ENCODE measurements around the gene TTC12. TPM values are rescaled to one million over a fixed set of nuclear protein-coding genes. Genes with fewer than 3 reads are reported as not detected.

TTC12 gene, protein sequence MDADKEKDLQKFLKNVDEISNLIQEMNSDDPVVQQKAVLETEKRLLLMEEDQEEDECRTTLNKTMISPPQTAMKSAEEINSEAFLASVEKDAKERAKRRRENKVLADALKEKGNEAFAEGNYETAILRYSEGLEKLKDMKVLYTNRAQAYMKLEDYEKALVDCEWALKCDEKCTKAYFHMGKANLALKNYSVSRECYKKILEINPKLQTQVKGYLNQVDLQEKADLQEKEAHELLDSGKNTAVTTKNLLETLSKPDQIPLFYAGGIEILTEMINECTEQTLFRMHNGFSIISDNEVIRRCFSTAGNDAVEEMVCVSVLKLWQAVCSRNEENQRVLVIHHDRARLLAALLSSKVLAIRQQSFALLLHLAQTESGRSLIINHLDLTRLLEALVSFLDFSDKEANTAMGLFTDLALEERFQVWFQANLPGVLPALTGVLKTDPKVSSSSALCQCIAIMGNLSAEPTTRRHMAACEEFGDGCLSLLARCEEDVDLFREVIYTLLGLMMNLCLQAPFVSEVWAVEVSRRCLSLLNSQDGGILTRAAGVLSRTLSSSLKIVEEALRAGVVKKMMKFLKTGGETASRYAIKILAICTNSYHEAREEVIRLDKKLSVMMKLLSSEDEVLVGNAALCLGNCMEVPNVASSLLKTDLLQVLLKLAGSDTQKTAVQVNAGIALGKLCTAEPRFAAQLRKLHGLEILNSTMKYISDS
- polyA plus RNA-seq = 10 to 100 TPM in 1 of 4 donors, 1 to 10 TPM in 3; 3.0 to 17.8 (median 6.0) TPM
- long read RNA-seq, donor 1, partial matches to known transcripts = 0 of 2 reads
- long read RNA-seq, donor 1, other reads (novel, unspliced or antisense) = 0 of 2 reads
- long read RNA-seq, donor 2 = 0 reads
- long read RNA-seq, donor 3 = 0 reads
- long read RNA-seq, donor 4 = 0 reads
- long read RNA-seq, donor 5, partial matches to known transcripts = 0 of 1 reads
- long read RNA-seq, donor 5, other reads (novel, unspliced or antisense) = 0 of 1 reads
- long read RNA-seq, donor 6 = 0 reads
- long read RNA-seq, donor 7 = 0 reads
- long read RNA-seq, donor 8 = 0 reads
- long read RNA-seq, donor 9 = 0 reads
- long read RNA-seq, donor 10 = 0 reads

GRCh38 chr11:113314389-113315301 is at the start of gene TTC12:
TSS of gene TTC12 (plus strand) at chr11:113314583. CDS start at chr11:113316258, 1,675 bp downstream.
- peak; percentile 97 to 98 for DNase-seq
- no peak for FAIRE-seq
- no peaks in the 10 kb centered on the region for H3K27me3 ChIP-seq (ENCODE audit: control insufficient read depth in 3 of 3, insufficient read depth in 3 of 3, low read length in 3 of 3)
- H3K27ac ChIP-seq (ENCODE audit: low read depth in 1 of 3, low read length in 2 of 3) = peak within 1 kb of the TSS; percentile 38 to 90 (median 88)
- H3K36me3 ChIP-seq (ENCODE audit: control insufficient read depth in 3 of 3, insufficient read depth in 2 of 3, low read depth in 1 of 3, low read length in 3 of 3) = peaks cover 0 to 2% (median 0%) of the 10 kb centered on the region in 3 donors
- H3K4me1 ChIP-seq (ENCODE audit: control insufficient read depth in 3 of 3, insufficient read depth in 2 of 3, low read depth in 1 of 3, low read length in 2 of 3) = peaks cover 0 to 11% (median 3%) of the 10 kb centered on the region in 3 donors
- peak within 1 kb of the TSS; percentile 77 to 83 (median 80) for H3K4me3 ChIP-seq (ENCODE audit: low read depth in 1 of 3, low read length in 3 of 3)
- no peaks in the 10 kb centered on the region for H3K9me3 ChIP-seq (ENCODE audit: control insufficient read depth in 2 of 2, insufficient read depth in 1 of 2, low read depth in 1 of 2, low read length in 1 of 2)
- 2 to 11% (median 5%) methylated on average over 60 to 64 of the region's 64 CpGs for WGBS, 3 donors

DNA sequence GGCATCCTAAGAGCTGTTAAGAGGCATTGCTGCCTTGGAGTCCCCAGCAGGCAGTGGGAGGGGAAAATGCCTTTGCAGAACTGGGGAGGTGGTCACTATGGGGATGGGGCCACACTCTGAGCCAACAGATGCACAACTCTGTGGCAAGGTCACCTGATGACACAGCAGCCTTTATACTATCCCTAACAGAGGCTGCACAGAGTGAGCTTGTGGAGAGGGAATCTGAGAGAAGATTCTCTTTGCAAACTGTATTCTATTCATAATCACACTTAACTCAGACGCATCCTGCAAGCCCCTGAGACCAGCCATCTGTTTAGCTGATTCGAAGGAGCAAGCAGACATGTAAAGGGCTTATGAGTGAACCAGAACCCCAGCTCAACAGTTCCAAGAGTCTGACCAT is 49.0 kb upstream of the TTC12 start:
- Histone ChIP-seq H3K4me3 (ENCODE audit: low read depth in 1 of 3, low read length in 3 of 3) (no peak overlapping the region), H3K4me1 (ENCODE audit: control insufficient read depth in 3 of 3, insufficient read depth in 2 of 3, low read depth in 1 of 3, low read length in 2 of 3) (no peaks in the 10 kb centered on the region), H3K27ac (ENCODE audit: low read depth in 1 of 3, low read length in 2 of 3) (no peak overlapping the region), H3K9me3 (ENCODE audit: control insufficient read depth in 2 of 2, insufficient read depth in 1 of 2, low read depth in 1 of 2, low read length in 1 of 2) (no peaks in the 10 kb centered on the region), H3K27me3 (ENCODE audit: control insufficient read depth in 3 of 3, insufficient read depth in 3 of 3, low read length in 3 of 3) (no peaks in the 10 kb centered on the region), H3K36me3 (ENCODE audit: control insufficient read depth in 3 of 3, insufficient read depth in 2 of 3, low read depth in 1 of 3, low read length in 3 of 3) (peaks cover 0 to 11% (median 0%) of the 10 kb centered on the region in 3 donors)
- DNase-seq (no peak), FAIRE-seq (no peak)
- 64 to 79% (median 77%) methylated on average over 2 of the region's 2 CpGs for WGBS, 3 donors

- Histone ChIP-seq H3K4me1 (ENCODE audit: control insufficient read depth in 3 of 3, insufficient read depth in 2 of 3, low read depth in 1 of 3, low read length in 2 of 3) (no peaks in the 10 kb centered on the region), H3K27me3 (ENCODE audit: control insufficient read depth in 3 of 3, insufficient read depth in 3 of 3, low read length in 3 of 3) (no peaks in the 10 kb centered on the region), H3K27ac (ENCODE audit: low read depth in 1 of 3, low read length in 2 of 3) (no peak overlapping the region), H3K4me3 (ENCODE audit: low read depth in 1 of 3, low read length in 3 of 3) (no peak overlapping the region), H3K36me3 (ENCODE audit: control insufficient read depth in 3 of 3, insufficient read depth in 2 of 3, low read depth in 1 of 3, low read length in 3 of 3) (peaks cover 0 to 12% (median 0%) of the 10 kb centered on the region in 3 donors), H3K9me3 (ENCODE audit: control insufficient read depth in 2 of 2, insufficient read depth in 1 of 2, low read depth in 1 of 2, low read length in 1 of 2) (no peaks in the 10 kb centered on the region)
- no peak for FAIRE-seq
- DNase-seq = no peak
- 72 to 80% (median 72%) methylated on average over 7 of the region's 7 CpGs for WGBS, 3 donors
Measured at GRCh38 chr11:113267493-113267892, 46.9 kb upstream of the TTC12 start.

DNA sequence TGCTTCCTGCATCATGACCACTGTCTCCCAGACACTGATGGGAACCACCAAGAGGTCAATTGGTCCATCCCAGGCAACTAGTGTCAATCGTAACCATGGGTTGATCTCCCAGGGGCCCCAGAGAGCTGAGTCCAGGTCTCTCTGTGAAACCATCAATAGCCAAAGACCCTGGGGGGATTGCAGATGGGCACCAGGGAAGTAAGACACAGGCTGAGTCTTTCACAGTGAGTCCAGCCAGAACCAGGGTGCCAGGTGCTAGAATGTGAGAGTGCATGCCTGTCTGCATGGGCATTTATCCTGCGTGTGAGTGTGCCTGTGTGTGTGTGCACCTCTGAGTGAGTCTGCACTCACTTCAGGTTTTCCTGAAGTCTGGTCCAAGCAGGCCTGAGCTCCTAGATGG is 45.3 kb upstream of the TTC12 start:
- no peak overlapping the region for H3K27ac ChIP-seq (ENCODE audit: low read depth in 1 of 3, low read length in 2 of 3)
- H3K4me3 ChIP-seq (ENCODE audit: low read depth in 1 of 3, low read length in 3 of 3) = no peak overlapping the region
- FAIRE-seq (no peak), DNase-seq (no peak)
- no peaks in the 10 kb centered on the region for H3K9me3 ChIP-seq (ENCODE audit: control insufficient read depth in 2 of 2, insufficient read depth in 1 of 2, low read depth in 1 of 2, low read length in 1 of 2)
- H3K4me1 ChIP-seq (ENCODE audit: control insufficient read depth in 3 of 3, insufficient read depth in 2 of 3, low read depth in 1 of 3, low read length in 2 of 3) = no peaks in the 10 kb centered on the region
- H3K27me3 ChIP-seq (ENCODE audit: control insufficient read depth in 3 of 3, insufficient read depth in 3 of 3, low read length in 3 of 3) = no peaks in the 10 kb centered on the region
- WGBS, 3 donors = 89 to 96% (median 90%) methylated on average over 2 of the region's 2 CpGs
- H3K36me3 ChIP-seq (ENCODE audit: control insufficient read depth in 3 of 3, insufficient read depth in 2 of 3, low read depth in 1 of 3, low read length in 3 of 3) = peaks cover 0 to 10% (median 0%) of the 10 kb centered on the region in 3 donors

DNA sequence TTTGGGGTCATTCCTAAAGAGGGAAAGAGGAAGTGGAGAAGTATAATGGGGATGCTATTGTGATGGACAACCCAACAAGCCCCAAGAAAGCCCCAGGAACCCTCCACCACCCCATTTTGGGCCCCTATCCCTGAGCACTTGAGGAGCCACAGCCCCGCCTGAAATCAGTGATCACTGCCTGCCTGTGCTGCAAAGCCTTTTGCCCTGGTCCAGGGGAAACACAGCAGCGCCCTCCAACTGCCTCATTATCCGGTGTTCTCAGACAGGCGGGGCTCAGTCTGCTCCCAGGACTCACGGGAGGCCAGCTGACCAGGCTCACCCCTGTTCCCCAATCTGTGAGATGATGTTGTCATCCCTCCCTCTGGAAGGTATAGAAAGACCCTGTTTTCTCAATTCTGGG is 44.7 kb upstream of the TTC12 start:
- no peak for FAIRE-seq
- Histone ChIP-seq H3K36me3 (ENCODE audit: control insufficient read depth in 3 of 3, insufficient read depth in 2 of 3, low read depth in 1 of 3, low read length in 3 of 3) (peaks cover 0 to 10% (median 0%) of the 10 kb centered on the region in 3 donors), H3K4me1 (ENCODE audit: control insufficient read depth in 3 of 3, insufficient read depth in 2 of 3, low read depth in 1 of 3, low read length in 2 of 3) (no peaks in the 10 kb centered on the region), H3K4me3 (ENCODE audit: low read depth in 1 of 3, low read length in 3 of 3) (no peak overlapping the region), H3K27ac (ENCODE audit: low read depth in 1 of 3, low read length in 2 of 3) (no peak overlapping the region), H3K9me3 (ENCODE audit: control insufficient read depth in 2 of 2, insufficient read depth in 1 of 2, low read depth in 1 of 2, low read length in 1 of 2) (no peaks in the 10 kb centered on the region), H3K27me3 (ENCODE audit: control insufficient read depth in 3 of 3, insufficient read depth in 3 of 3, low read length in 3 of 3) (no peaks in the 10 kb centered on the region)
- WGBS, 3 donors = 65 to 83% (median 65%) methylated on average over 5 of the region's 5 CpGs
- no peak for DNase-seq

DNA sequence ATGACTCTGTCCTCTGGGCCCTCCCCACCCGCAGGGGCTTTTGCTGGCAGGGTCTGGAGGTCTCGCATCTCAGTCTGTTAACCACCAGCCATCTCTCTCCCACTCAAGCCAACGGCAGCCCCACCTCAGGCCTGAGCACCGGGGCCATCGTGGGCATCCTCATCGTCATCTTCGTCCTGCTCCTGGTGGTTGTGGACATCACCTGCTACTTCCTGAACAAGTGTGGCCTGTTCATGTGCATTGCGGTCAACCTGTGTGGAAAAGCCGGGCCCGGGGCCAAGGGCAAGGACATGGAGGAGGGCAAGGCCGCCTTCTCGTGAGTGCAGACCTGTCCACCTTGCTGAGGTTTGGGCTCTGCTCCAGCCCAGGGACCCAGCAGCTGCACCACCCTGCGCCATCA is 44.3 kb upstream of the TTC12 start:
- Histone ChIP-seq H3K27ac (ENCODE audit: low read depth in 1 of 3, low read length in 2 of 3) (no peak overlapping the region), H3K4me1 (ENCODE audit: control insufficient read depth in 3 of 3, insufficient read depth in 2 of 3, low read depth in 1 of 3, low read length in 2 of 3) (no peaks in the 10 kb centered on the region), H3K9me3 (ENCODE audit: control insufficient read depth in 2 of 2, insufficient read depth in 1 of 2, low read depth in 1 of 2, low read length in 1 of 2) (no peaks in the 10 kb centered on the region), H3K27me3 (ENCODE audit: control insufficient read depth in 3 of 3, insufficient read depth in 3 of 3, low read length in 3 of 3) (no peaks in the 10 kb centered on the region), H3K4me3 (ENCODE audit: low read depth in 1 of 3, low read length in 3 of 3) (no peak overlapping the region), H3K36me3 (ENCODE audit: control insufficient read depth in 3 of 3, insufficient read depth in 2 of 3, low read depth in 1 of 3, low read length in 3 of 3) (peaks cover 0 to 10% (median 0%) of the 10 kb centered on the region in 3 donors)
- DNase-seq (no peak), FAIRE-seq (no peak)
- 88 to 93% (median 91%) methylated on average over 13 of the region's 13 CpGs for WGBS, 3 donors

DNA sequence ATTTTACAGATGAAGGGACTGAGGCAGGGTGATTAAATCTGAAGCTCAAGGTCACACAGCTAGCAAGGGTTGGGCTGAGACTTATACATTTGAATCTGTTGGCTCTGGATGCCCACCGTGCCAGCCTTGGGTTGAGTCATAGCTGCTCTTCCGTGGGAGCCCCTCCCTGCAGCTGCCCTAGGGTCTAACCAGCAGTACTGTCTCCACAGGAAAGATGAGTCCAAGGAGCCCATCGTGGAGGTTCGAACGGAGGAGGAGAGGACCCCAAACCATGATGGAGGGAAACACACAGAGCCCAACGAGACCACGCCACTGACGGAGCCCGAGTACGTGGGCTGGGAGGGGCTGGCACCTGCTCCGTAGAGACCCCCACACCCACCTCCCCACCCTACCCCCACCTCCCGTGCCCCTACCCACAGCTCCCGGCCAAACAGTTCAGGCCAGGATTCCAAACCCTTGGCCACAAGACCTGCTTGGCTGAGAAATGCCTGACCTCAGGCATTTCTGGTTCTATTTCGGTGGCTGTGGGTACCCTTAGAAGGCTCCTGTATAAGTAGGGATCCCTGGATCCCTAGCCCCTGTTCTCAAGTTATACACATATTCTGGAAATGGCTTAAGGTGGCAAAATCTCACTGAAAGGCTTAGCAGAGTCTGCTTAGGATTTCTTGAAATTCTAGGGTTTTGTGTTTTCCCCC is 42.7 kb upstream of the TTC12 start:
- H3K27me3 ChIP-seq (ENCODE audit: control insufficient read depth in 3 of 3, insufficient read depth in 3 of 3, low read length in 3 of 3) = no peaks in the 10 kb centered on the region
- H3K27ac ChIP-seq (ENCODE audit: low read depth in 1 of 3, low read length in 2 of 3) = no peak overlapping the region
- H3K36me3 ChIP-seq (ENCODE audit: control insufficient read depth in 3 of 3, insufficient read depth in 2 of 3, low read depth in 1 of 3, low read length in 3 of 3) = peaks cover 0 to 10% (median 0%) of the 10 kb centered on the region in 3 donors
- WGBS, 3 donors = 85 to 89% (median 88%) methylated on average over 14 of the region's 14 CpGs
- no peak for FAIRE-seq
- no peak for DNase-seq
- no peak overlapping the region for H3K4me3 ChIP-seq (ENCODE audit: low read depth in 1 of 3, low read length in 3 of 3)
- no peaks in the 10 kb centered on the region for H3K4me1 ChIP-seq (ENCODE audit: control insufficient read depth in 3 of 3, insufficient read depth in 2 of 3, low read depth in 1 of 3, low read length in 2 of 3)
- no peaks in the 10 kb centered on the region for H3K9me3 ChIP-seq (ENCODE audit: control insufficient read depth in 2 of 2, insufficient read depth in 1 of 2, low read depth in 1 of 2, low read length in 1 of 2)

Measured in small intestine (tissue), 16 donors.